Astrocyte of the spinal cord (primary cell): Measurements from ENCODE around the gene NHLRC3.
A peak's percentile ranks its signal among the peaks of the same experiment; 100 is the strongest.

Source experiments
- DNase-seq: peaks from one replicate; pipeline ENCODE4 v3.0.0; 2011; ENCODE audit warnings: low read depth, low spot score
- H3K4me3 ChIP-seq: 2 replicates; pipeline ENCODE4 v1.5.1; 2011; ENCODE audit warnings: low read depth, mild to moderate bottlenecking, low read length, moderate library complexity
- in situ Hi-C: cut with HindIII; loops from 2 replicates; pipeline ENCODE4 v1.10.0; 2017; ENCODE audit warnings: low sequenced_read_pairs
- TF ChIP-seq, protein P1 (sequence below): IDR thresholded peaks from 2 replicates; pipeline ENCODE4 v1.5.1; 2012; ENCODE audit warnings: low read depth, mild to moderate bottlenecking, low read length, inconsistent platforms

NHLRC3 gene

GRCh38 chr13:39040206-39040605 lies 1.9 kb downstream of the NHLRC3 start:
- H3K4me3 ChIP-seq = no peak overlapping the region
- TF ChIP-seq, protein P1, sequence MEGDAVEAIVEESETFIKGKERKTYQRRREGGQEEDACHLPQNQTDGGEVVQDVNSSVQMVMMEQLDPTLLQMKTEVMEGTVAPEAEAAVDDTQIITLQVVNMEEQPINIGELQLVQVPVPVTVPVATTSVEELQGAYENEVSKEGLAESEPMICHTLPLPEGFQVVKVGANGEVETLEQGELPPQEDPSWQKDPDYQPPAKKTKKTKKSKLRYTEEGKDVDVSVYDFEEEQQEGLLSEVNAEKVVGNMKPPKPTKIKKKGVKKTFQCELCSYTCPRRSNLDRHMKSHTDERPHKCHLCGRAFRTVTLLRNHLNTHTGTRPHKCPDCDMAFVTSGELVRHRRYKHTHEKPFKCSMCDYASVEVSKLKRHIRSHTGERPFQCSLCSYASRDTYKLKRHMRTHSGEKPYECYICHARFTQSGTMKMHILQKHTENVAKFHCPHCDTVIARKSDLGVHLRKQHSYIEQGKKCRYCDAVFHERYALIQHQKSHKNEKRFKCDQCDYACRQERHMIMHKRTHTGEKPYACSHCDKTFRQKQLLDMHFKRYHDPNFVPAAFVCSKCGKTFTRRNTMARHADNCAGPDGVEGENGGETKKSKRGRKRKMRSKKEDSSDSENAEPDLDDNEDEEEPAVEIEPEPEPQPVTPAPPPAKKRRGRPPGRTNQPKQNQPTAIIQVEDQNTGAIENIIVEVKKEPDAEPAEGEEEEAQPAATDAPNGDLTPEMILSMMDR = no peak
- in situ Hi-C loops = no loop called here
- no peak for DNase-seq

DNA sequence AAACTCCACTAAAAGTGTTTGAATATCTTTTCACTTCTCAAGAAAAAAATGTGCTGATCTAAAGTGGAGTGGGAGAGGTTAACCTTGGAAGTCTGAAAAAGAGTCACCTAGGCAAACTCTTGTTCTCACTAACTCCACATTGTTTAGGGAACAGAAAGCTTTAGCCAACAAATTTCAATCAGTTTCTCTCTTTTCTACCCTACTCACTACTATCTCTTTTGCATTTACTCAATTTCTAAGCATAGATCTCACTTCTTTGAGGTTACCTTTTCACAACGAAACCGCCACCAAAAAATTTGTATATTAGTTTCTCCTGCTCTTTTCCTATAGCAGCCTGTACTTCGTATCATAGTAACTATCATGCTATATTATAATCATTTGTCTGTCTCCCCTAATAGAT lies 6.3 kb downstream of the NHLRC3 start:
- in situ Hi-C loops = no loop called here
- H3K4me3 ChIP-seq = no peak overlapping the region
- TF ChIP-seq, protein P1 = no peak
- DNase-seq = no peak

- H3K4me3 ChIP-seq = no peak overlapping the region
- in situ Hi-C loops = no loop called here
- no peak for DNase-seq
- TF ChIP-seq, protein P1 = peak; percentile 21
These were observed 9.3 kb downstream of the NHLRC3 start for GRCh38 chr13:39047560-39047959.

DNA sequence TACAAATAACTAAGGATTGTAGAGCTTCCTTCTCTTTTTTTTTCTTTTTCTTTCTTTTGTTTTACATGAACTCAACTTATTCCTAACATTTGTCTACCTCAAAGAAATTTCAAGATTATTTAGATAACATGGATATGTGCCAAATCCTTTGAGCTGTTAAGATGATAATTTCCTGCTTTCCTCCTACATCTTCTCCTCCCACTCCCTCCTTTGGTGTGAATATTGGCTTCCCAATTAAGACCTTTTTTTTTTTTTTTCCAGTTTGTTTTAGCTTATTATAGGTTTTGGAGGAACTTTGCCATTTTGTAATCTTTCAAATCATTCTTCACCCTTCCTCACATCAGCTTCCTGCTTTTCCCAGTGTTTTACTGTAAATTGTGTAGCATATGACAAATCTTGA lies 10.6 kb downstream of the NHLRC3 start:
- H3K4me3 ChIP-seq = no peak overlapping the region
- no peak for DNase-seq
- in situ Hi-C loops = no loop called here
- TF ChIP-seq, protein P1 = no peak

- H3K4me3 ChIP-seq = no peak overlapping the region
- TF ChIP-seq, protein P1 = no peak
- no peak for DNase-seq
- in situ Hi-C loops = no loop called here
These were observed 11.0 kb downstream of the NHLRC3 start for GRCh38 chr13:39049274-39049673.

- in situ Hi-C loops = no loop called here
- TF ChIP-seq, protein P1 = peak; percentile 39
- DNase-seq = peak; percentile 59
- no peak overlapping the region for H3K4me3 ChIP-seq
These were observed 12.9 kb downstream of the NHLRC3 start for GRCh38 chr13:39051157-39051556.

GRCh38 chr13:39052944-39053343 lies 14.7 kb downstream of the NHLRC3 start:
- no peak overlapping the region for H3K4me3 ChIP-seq
- in situ Hi-C loops = no loop called here
- DNase-seq = no peak
- TF ChIP-seq, protein P1 = no peak
